Naive thymus-derived CD8-positive, alpha-beta T cell (primary cell): ENCODE data around the gene IFT122. TPM values are rescaled to one million over a fixed set of nuclear protein-coding genes. Genes with fewer than 3 reads are reported as not detected.
A peak's percentile ranks its signal among the peaks of the same experiment; 100 is the strongest.

Source experiments
- ATAC-seq, 2 donors: fragments of 150-1000 bp; cut with Tn5 transposase in 1 of 2; sonication (Bioruptor Pico), chemical (Tn5 transposase) in 1 of 2; 1 replicate in 1 of 2; 2 replicates in 1 of 2; pipeline ENCODE4 v1.10.0; 2021; ENCODE audit warnings: mild to moderate bottlenecking in 2 of 2, moderate library complexity in 2 of 2
- POLR2A ChIA-PET: fragments of 350-600 bp; sonication (Branson Sonifier 250); formaldehyde crosslinking; loops from one replicate; lab custom pipeline; 2021; ENCODE audit warnings: antibody characterized with exemption; lab: Charles Lee
- DNase-seq, 10 donors: peaks; one replicate each; pipeline versions ENCODE4 v3.0.0 to v3.0.0-alpha.2; 2020 to 2022
- H3K27ac Mint-ChIP-seq, 10 donors: one replicate each; pipeline ENCODE4 v1.8.0; 2020 to 2022; ENCODE audit warnings: mild to moderate bottlenecking in 10 of 10, mixed read lengths in 10 of 10, moderate library complexity in 4 of 10, inconsistent platforms in 1 of 10
- H3K27me3 Mint-ChIP-seq, 5 donors: one replicate each; pipeline ENCODE4 v1.8.0; 2021 to 2022; ENCODE audit warnings: mixed read lengths in 5 of 5
- H3K36me3 Mint-ChIP-seq, 3 donors: one replicate each; pipeline ENCODE4 v1.8.0; 2020 to 2022; ENCODE audit warnings: mixed read lengths in 3 of 3, mild to moderate bottlenecking in 2 of 3, inconsistent platforms in 1 of 3
- H3K4me1 Mint-ChIP-seq, 4 donors: one replicate each; pipeline ENCODE4 v1.8.0; 2021 to 2022; ENCODE audit warnings: mixed read lengths in 4 of 4
- H3K4me3 Mint-ChIP-seq, 10 donors: one replicate each; pipeline ENCODE4 v1.8.0; 2020 to 2022; ENCODE audit warnings: mild to moderate bottlenecking in 10 of 10, mixed read lengths in 10 of 10, moderate library complexity in 6 of 10, inconsistent platforms in 1 of 10
- H3K9me3 Mint-ChIP-seq, 9 donors: one replicate each; pipeline ENCODE4 v1.8.0; 2020 to 2022; ENCODE audit warnings: mixed read lengths in 9 of 9, mild to moderate bottlenecking in 3 of 9, inconsistent platforms in 1 of 9, moderate library complexity in 1 of 9
- polyA plus RNA-seq, 3 donors: library from polyadenylated mRNA; unstranded; fragments of 300-500 nt; fragmentation: Illumina TruSeq; gene quantifications; one replicate each; pipeline ENCODE4 v1.2.3, GENCODE V29; 2021
- total RNA-seq, 8 experiments: library from RNA in 2 of 8; stranded (reverse) in 2 of 8; gene quantifications; one replicate each; pipeline ENCODE4 v1.2.3 and lab custom pipeline; 2021 to 2026

IFT122 gene
- total and polyA plus RNA-seq, 5 experiments from 2014 or later, result 3.3 to 25.2 (median 6.5) TPM

DNA sequence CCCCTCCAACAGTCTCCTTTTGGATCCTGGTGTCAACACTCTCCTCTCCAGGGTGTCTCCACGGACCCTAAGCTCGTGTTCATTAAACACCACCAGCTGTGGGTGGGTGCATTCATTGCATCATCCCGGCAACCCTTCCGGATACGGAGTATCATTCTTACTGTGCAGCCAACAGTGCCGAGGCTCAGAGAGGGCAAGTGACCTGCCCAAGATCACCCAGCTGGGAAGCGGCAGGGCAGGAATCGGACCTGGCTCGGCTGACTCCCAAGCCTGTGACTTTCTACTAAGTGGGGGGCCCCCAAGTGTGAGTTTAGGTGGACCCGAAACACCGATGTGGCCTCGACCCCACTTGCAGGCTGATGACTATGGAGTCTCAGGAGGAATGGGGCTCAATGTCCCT lies 123.3 kb downstream of the IFT122 start:
- Mint-ChIP-seq H3K4me1 (peaks cover 0 to 8% (median 3%) of the 10 kb centered on the region in 4 donors), H3K9me3 (no peaks in the 10 kb centered on the region), H3K36me3 (no peaks in the 10 kb centered on the region), H3K27ac (no peak overlapping the region), H3K27me3 (peaks cover 0 to 5% (median 0%) of the 10 kb centered on the region in 5 donors), H3K4me3 (no peak overlapping the region)
- no peak for ATAC-seq
- DNase-seq, result no peak
- POLR2A ChIA-PET, result no interaction called here

DNA sequence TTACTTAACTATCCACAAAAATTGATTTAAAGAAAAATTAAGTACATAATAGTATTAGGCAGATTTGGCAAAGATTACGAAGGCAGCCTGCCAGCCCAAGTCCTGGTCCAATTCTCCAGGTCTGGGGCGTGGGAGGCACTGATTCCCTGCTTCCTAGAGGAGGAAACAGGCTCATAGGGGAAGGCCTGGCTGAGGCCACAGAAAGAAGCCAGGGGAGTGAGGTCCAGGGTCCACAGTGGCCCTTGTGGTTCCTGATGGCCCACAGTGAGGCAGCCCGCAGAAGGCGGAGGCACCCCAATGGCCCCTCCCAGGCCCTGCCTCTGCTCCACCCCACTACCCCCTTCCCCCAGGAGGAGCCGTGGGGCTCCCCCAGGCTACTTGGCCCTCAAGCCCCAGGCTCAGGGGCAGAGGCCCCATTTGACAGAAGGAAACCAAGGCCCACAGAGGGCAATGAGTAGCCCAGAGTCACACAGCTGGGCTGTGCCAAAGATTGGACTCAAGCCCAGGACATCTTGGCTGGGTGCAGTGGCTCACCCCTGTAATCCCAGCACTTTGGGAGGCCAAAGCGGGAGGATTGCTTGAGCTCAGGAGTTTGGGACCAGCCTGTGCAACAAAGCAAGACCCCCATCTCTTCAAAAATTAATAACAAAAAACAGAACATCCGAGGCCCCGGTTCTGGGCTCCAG lies 124.0 kb downstream of the IFT122 start:
- no peaks in the 10 kb centered on the region for H3K9me3 Mint-ChIP-seq
- H3K27me3 Mint-ChIP-seq, result peaks cover 0 to 5% (median 0%) of the 10 kb centered on the region in 5 donors
- no peaks in the 10 kb centered on the region for H3K36me3 Mint-ChIP-seq
- peaks cover 0 to 7% (median 3%) of the 10 kb centered on the region in 4 donors for H3K4me1 Mint-ChIP-seq
- ATAC-seq (no peak), DNase-seq (no peak)
- POLR2A ChIA-PET, result interaction anchor here (1.1 kb wide), 1 partner anchor 15 kb away, joined by 3 read pairs; no protein-coding TSS in a partner anchor
- H3K4me3 Mint-ChIP-seq, result no peak overlapping the region
- H3K27ac Mint-ChIP-seq, result peak overlapping the region in 1 of 10 donors; percentile 57

DNA sequence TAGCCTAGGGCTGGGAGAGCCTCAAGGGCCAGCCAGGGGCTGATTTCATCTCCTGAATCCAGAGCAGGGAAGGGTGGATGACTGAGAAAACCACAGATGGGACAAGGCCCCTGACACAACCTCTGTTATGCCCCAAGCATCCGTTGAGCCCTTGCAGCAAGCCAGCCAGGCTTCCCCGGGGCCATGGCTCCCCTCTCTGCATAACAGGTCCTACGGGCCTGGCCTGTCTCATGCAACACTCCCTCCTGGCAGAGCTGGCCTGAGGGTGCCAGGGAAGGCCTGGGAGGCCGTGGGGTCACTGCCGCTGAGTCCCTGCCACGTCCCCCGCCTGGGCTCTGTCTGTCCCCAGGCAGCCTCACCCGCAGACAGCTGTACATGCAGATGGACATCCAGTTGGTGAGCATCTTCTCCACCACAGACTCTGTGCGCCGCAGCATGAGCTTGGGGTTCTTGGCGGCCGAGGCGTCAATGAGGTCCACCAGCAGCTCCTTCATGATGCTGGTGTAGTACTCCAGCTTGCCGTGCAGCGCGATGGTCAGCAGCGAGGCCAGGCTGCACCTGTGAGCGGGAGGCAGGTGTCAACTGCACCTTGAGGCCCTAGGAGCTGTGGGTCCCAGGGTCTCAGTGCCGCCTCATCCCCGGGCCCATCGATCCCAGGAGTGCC lies 125.1 kb downstream of the IFT122 start:
- H3K4me3 Mint-ChIP-seq, result no peak overlapping the region
- H3K36me3 Mint-ChIP-seq, result no peaks in the 10 kb centered on the region
- no peaks in the 10 kb centered on the region for H3K9me3 Mint-ChIP-seq
- ATAC-seq (no peak), DNase-seq (no peak)
- no peak overlapping the region for H3K27ac Mint-ChIP-seq
- peaks cover 0 to 8% (median 3%) of the 10 kb centered on the region in 4 donors for H3K4me1 Mint-ChIP-seq
- POLR2A ChIA-PET, result interaction anchor here (1.1 to 2.6 kb wide), 2 partner anchors 12 to 14 kb away, joined by 3 to 12 read pairs; no protein-coding TSS in a partner anchor
- peaks cover 0 to 5% (median 0%) of the 10 kb centered on the region in 5 donors for H3K27me3 Mint-ChIP-seq

GRCh38 chr3:129565902-129566301 lies 125.9 kb downstream of the IFT122 start:
- POLR2A ChIA-PET, result interaction anchor here (1.1 to 2.6 kb wide), 2 partner anchors 11 to 12 kb away, joined by 5 to 12 read pairs; no protein-coding TSS in a partner anchor
- DNase-seq, result no peak
- peaks cover 0 to 6% (median 2%) of the 10 kb centered on the region in 4 donors for H3K4me1 Mint-ChIP-seq
- no peaks in the 10 kb centered on the region for H3K9me3 Mint-ChIP-seq
- no peaks in the 10 kb centered on the region for H3K36me3 Mint-ChIP-seq
- peak in 1 of 2 donors; percentile 16 for ATAC-seq
- H3K27me3 Mint-ChIP-seq, result no peaks in the 10 kb centered on the region
- peak overlapping the region in 1 of 10 donors; percentile 43 for H3K27ac Mint-ChIP-seq
- H3K4me3 Mint-ChIP-seq, result no peak overlapping the region

DNA sequence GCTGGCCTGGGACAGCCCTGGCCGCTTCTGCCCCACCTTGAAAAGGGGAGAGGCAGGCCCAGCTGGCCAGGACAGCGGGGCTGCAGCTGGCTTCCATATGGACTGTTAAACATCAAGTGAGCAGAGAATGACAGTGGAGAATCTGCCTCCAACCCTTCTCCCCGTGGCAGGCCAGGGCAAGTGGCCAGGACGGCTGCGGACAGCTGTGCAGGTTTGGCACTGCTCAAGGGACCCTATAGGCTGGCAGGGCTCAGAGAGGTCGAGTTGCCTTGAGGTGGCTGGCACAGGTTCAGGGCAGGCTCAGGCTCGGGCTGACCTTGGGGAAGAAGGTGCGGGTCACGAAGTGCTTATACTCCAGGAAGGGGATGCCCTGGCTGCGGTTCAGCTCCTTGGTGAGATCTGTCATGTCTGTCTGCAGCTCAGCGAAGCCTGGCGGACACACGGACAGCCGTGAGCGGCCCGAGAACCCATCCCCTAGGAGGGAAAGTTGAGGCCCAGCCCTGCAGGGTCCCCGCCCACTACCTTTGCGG lies 127.2 kb downstream of the IFT122 start:
- Mint-ChIP-seq H3K4me1 (peaks cover 0 to 6% (median 2%) of the 10 kb centered on the region in 4 donors), H3K27ac (peak overlapping the region in 2 of 10 donors; percentile 33 to 80), H3K36me3 (no peaks in the 10 kb centered on the region), H3K27me3 (no peaks in the 10 kb centered on the region), H3K4me3 (no peak overlapping the region), H3K9me3 (no peaks in the 10 kb centered on the region)
- ATAC-seq (no peak), DNase-seq (no peak)
- POLR2A ChIA-PET, result interaction anchor here (2.6 kb wide), 1 partner anchor 10 kb away, joined by 12 read pairs; no protein-coding TSS in a partner anchor

GRCh38 chr3:129567939-129568338 lies 127.9 kb downstream of the IFT122 start:
- DNase-seq, result peak in 1 of 10 donors; percentile 24
- Mint-ChIP-seq H3K4me3 (peak overlapping the region in 1 of 10 donors; percentile 30), H3K9me3 (no peaks in the 10 kb centered on the region), H3K4me1 (peaks cover 0 to 6% (median 2%) of the 10 kb centered on the region in 4 donors), H3K27me3 (no peaks in the 10 kb centered on the region), H3K36me3 (no peaks in the 10 kb centered on the region), H3K27ac (peak overlapping the region in 1 of 10 donors; percentile 43)
- POLR2A ChIA-PET, result no interaction called here
- no peak for ATAC-seq

GRCh38 chr3:129569856-129570255 lies 129.8 kb downstream of the IFT122 start:
- ATAC-seq (no peak), DNase-seq (no peak)
- H3K4me1 Mint-ChIP-seq, result peaks cover 0 to 11% (median 6%) of the 10 kb centered on the region in 4 donors
- H3K9me3 Mint-ChIP-seq, result no peaks in the 10 kb centered on the region
- no peak overlapping the region for H3K4me3 Mint-ChIP-seq
- H3K36me3 Mint-ChIP-seq, result no peaks in the 10 kb centered on the region
- POLR2A ChIA-PET, result no interaction called here
- peaks cover 0 to 2% (median 0%) of the 10 kb centered on the region in 5 donors for H3K27me3 Mint-ChIP-seq
- peak overlapping the region in 5 of 10 donors; percentile 13 to 87 (median 67) for H3K27ac Mint-ChIP-seq

Other genes starting within 250 kb of the IFT122 start
- gene COPG1, start 190.6 kb upstream of the IFT122 start, total RNA-seq, result 100 to 1,000 TPM; 106 to 113 TPM
- 10 to 100 TPM; 54.0 to 75.5 (median 58.5) TPM for gene COPG1, start 190.6 kb upstream of the IFT122 start, polyA plus RNA-seq
- 10 to 100 TPM; 54.5 to 62.2 TPM for gene HMCES, start 161.4 kb upstream of the IFT122 start, total RNA-seq
- gene HMCES, start 161.4 kb upstream of the IFT122 start, polyA plus RNA-seq, result 100 to 1,000 TPM in 1 of 3 donors, 10 to 100 TPM in 2; 82.2 to 112 (median 83.9) TPM
- gene EFCAB12, start 11.6 kb upstream of the IFT122 start, total RNA-seq, result 1 to 10 TPM; 1.6 to 2.3 TPM
- under 1 TPM in 2 of 3 donors, not detected in 1; 0.16 to 0.20 TPM for gene EFCAB12, start 11.6 kb upstream of the IFT122 start, polyA plus RNA-seq
- 10 to 100 TPM; 58.2 to 61.1 TPM for gene MBD4, start 276 bp upstream of the IFT122 start, total RNA-seq
- 10 to 100 TPM; 33.6 to 40.0 (median 35.9) TPM for gene MBD4, start 276 bp upstream of the IFT122 start, polyA plus RNA-seq
- gene RHO, start 88.4 kb downstream of the IFT122 start, total RNA-seq, result under 1 TPM in 1 of 2 experiments, not detected in 1; 0.13 TPM
- gene RHO, start 88.4 kb downstream of the IFT122 start, polyA plus RNA-seq, result not detected
- not detected for gene H1-8, start 103.0 kb downstream of the IFT122 start, total RNA-seq
- gene H1-8, start 103.0 kb downstream of the IFT122 start, polyA plus RNA-seq, result not detected
- gene PLXND1, start 166.5 kb downstream of the IFT122 start, total RNA-seq, result 10 to 100 TPM in 1 of 2 experiments, 1 to 10 TPM in 1; 7.4 to 11.3 TPM
- 1 to 10 TPM in 1 of 3 donors, under 1 TPM in 2; 0.25 to 1.2 (median 0.30) TPM for gene PLXND1, start 166.5 kb downstream of the IFT122 start, polyA plus RNA-seq